WTC11 (cell line): Measurements from ENCODE around the gene LHX2.

ENCODE experiments used
- CTCF ChIP-seq: fragments of 200-600 bp; IDR thresholded peaks from 2 replicates; pipeline ENCODE4 v1.8.0; 2022; ENCODE audit warnings: antibody characterized with exemption
- SMAD3 ChIP-seq: sonication (generic); formaldehyde crosslinking; IDR thresholded peaks from 2 replicates; pipeline ENCODE4 v1.8.0; 2022; ENCODE audit warnings: missing genetic modification reagents, mild to moderate bottlenecking, borderline replicate concordance

GRCh38 chr9:124004593-124004992, 7.0 kb upstream of the LHX2 start:
- TF ChIP-seq CTCF (no peak), SMAD3 (no peak)
